SK-N-SH treated with all-trans-retinoic acid at 6 μM for 48 hours (cell line): ENCODE results near the gene DSC3.

ENCODE experiments used
- ATAC-seq: fragments of 200-7000 bp; cut with Tn5 transposase; 3 replicates; pipeline ENCODE4 v1.9.1; 2020; ENCODE audit warnings: mild to moderate bottlenecking, moderate library complexity
- ARNTL ChIP-seq: fragments of 450-650 bp; formaldehyde crosslinking; IDR thresholded peaks from 2 replicates; pipeline ENCODE4 v1.5.0; 2020; ENCODE audit warnings: low read depth, mild to moderate bottlenecking, moderate library complexity, borderline replicate concordance
- BACH2 ChIP-seq: fragments of 250-450 bp; sonication (Bioruptor Pico); IDR thresholded peaks from 2 replicates; pipeline ENCODE4 v1.9.0; 2021; ENCODE audit warnings: mild to moderate bottlenecking, borderline replicate concordance
- CREB5 ChIP-seq: fragments of 250-450 bp; sonication (Bioruptor Pico); IDR thresholded peaks from 2 replicates; pipeline ENCODE4 v1.5.1; 2020; ENCODE audit warnings: low read depth, mild to moderate bottlenecking, moderate library complexity
- CSDC2 ChIP-seq: fragments of 250-450 bp; sonication (Bioruptor Pico); IDR thresholded peaks from 2 replicates; pipeline ENCODE4 v1.5.0; 2020; ENCODE audit warnings: mild to moderate bottlenecking, moderate library complexity
- CSRNP3 ChIP-seq: fragments of 250-450 bp; sonication (Bioruptor Pico); IDR thresholded peaks from 2 replicates; pipeline ENCODE4 v1.5.1; 2021; ENCODE audit warnings: mild to moderate bottlenecking, moderate library complexity
- ESRRG ChIP-seq: fragments of 250-450 bp; sonication (Bioruptor Pico); IDR thresholded peaks from 2 replicates; pipeline ENCODE4 v1.6.1; 2021; ENCODE audit warnings: mild to moderate bottlenecking
- GLIS3 ChIP-seq: fragments of 250-450 bp; sonication (Bioruptor Pico); IDR thresholded peaks from 2 replicates; pipeline ENCODE4 v1.5.0; 2020; ENCODE audit warnings: mild to moderate bottlenecking, moderate library complexity
- ISL1 ChIP-seq: fragments of 250-450 bp; sonication (Bioruptor Pico); IDR thresholded peaks from 2 replicates; pipeline ENCODE4 v2.1.2; 2022; ENCODE audit warnings: mild to moderate bottlenecking, moderate library complexity
- OSR1 ChIP-seq: fragments of 250-450 bp; sonication (Bioruptor Pico); IDR thresholded peaks from 2 replicates; pipeline ENCODE4 v1.8.0; 2022; ENCODE audit warnings: moderate library complexity, mild to moderate bottlenecking, inconsistent platforms
- PATZ1 ChIP-seq: fragments of 250-450 bp; sonication (Bioruptor Pico); IDR thresholded peaks from 2 replicates; pipeline ENCODE4 v1.8.0; 2020; ENCODE audit warnings: mild to moderate bottlenecking, moderate library complexity, borderline replicate concordance
- POU6F1 ChIP-seq: fragments of 250-450 bp; sonication (Bioruptor Pico); IDR thresholded peaks from 2 replicates; pipeline ENCODE4 v1.8.0; 2021; ENCODE audit warnings: low read depth, mild to moderate bottlenecking, moderate library complexity, borderline replicate concordance
- PPARA ChIP-seq: fragments of 250-450 bp; sonication (Bioruptor Pico); IDR thresholded peaks from 2 replicates; pipeline ENCODE4 v1.5.0; 2020; ENCODE audit warnings: mild to moderate bottlenecking, borderline replicate concordance
- RARB ChIP-seq: fragments of 250-450 bp; sonication (Bioruptor Pico); IDR thresholded peaks from 2 replicates; pipeline ENCODE4 v1.8.0; 2021; ENCODE audit warnings: mild to moderate bottlenecking, moderate library complexity
- SNAI2 ChIP-seq: fragments of 250-450 bp; sonication (Bioruptor Pico); IDR thresholded peaks from 2 replicates; pipeline ENCODE4 v1.5.0; 2020; ENCODE audit warnings: mild to moderate bottlenecking, moderate library complexity
- TCF4 ChIP-seq: fragments of 250-450 bp; sonication (Bioruptor Pico); IDR thresholded peaks from 2 replicates; pipeline ENCODE4 v1.8.0; 2021; ENCODE audit warnings: mild to moderate bottlenecking, moderate library complexity, borderline replicate concordance
- TOX ChIP-seq: fragments of 250-450 bp; sonication (Bioruptor Pico); IDR thresholded peaks from 2 replicates; pipeline ENCODE4 v1.8.0; 2021; ENCODE audit warnings: mild to moderate bottlenecking, moderate library complexity, borderline replicate concordance
- ZFP30 ChIP-seq: fragments of 450-650 bp; formaldehyde crosslinking; IDR thresholded peaks from 2 replicates; pipeline ENCODE4 v1.5.0; 2022; ENCODE audit warnings: mild to moderate bottlenecking, moderate library complexity
- ZNF565 ChIP-seq: fragments of 450-650 bp; formaldehyde crosslinking; conservative IDR thresholded peaks from 2 replicates; pipeline ENCODE4 v1.5.0; 2020; ENCODE audit warnings: low read depth, mild to moderate bottlenecking, moderate library complexity
- ZNF70 ChIP-seq: fragments of 450-650 bp; formaldehyde crosslinking; IDR thresholded peaks from 2 replicates; pipeline ENCODE4 v1.5.0; 2020; ENCODE audit warnings: mild to moderate bottlenecking, moderate library complexity
- ZNF8 ChIP-seq: fragments of 450-650 bp; formaldehyde crosslinking; IDR thresholded peaks from 2 replicates; pipeline ENCODE4 v1.5.0; 2020; ENCODE audit warnings: mild to moderate bottlenecking, moderate library complexity

Gene DSC3

GRCh38 chr18:31056296-31056695, 13.8 kb upstream of the DSC3 start (continued):
- no peak for TF ChIP-seq PATZ1 (CRISPR knock-in tag)
- no peak for TF ChIP-seq ESRRG (CRISPR knock-in tag)
- no peak for TF ChIP-seq CSDC2 (CRISPR knock-in tag)
- TF ChIP-seq POU6F1 (CRISPR knock-in tag) = no peak
- no peak for TF ChIP-seq OSR1
- no peak for TF ChIP-seq ZNF70 (CRISPR knock-in tag)
- no peak for TF ChIP-seq TOX (CRISPR knock-in tag)

- no peak for ATAC-seq
- no peak for TF ChIP-seq RARB (CRISPR knock-in tag)
- TF ChIP-seq ZNF8 (CRISPR knock-in tag) = no peak
- TF ChIP-seq SNAI2 (CRISPR knock-in tag) = no peak
- TF ChIP-seq ISL1 (CRISPR knock-in tag) = no peak
- no peak for TF ChIP-seq CREB5 (CRISPR knock-in tag)
- no peak for TF ChIP-seq POU6F1 (CRISPR knock-in tag)
- TF ChIP-seq CSRNP3 (CRISPR knock-in tag) = no peak
- TF ChIP-seq ZFP30 (CRISPR knock-in tag) = no peak
- no peak for TF ChIP-seq TCF4 (CRISPR knock-in tag)
- TF ChIP-seq PPARA (CRISPR knock-in tag) = no peak
- no peak for TF ChIP-seq TOX (CRISPR knock-in tag)
- no peak for TF ChIP-seq GLIS3
Observed at GRCh38 chr18:31050635-31051034, 8.1 kb upstream of the DSC3 start.

- no peak for TF ChIP-seq GLIS3
- no peak for TF ChIP-seq TOX (CRISPR knock-in tag)
- no peak for TF ChIP-seq CSDC2 (CRISPR knock-in tag)
- no peak for TF ChIP-seq SNAI2 (CRISPR knock-in tag)
- no peak for TF ChIP-seq PPARA (CRISPR knock-in tag)
- TF ChIP-seq ESRRG (CRISPR knock-in tag) = no peak
- TF ChIP-seq TCF4 (CRISPR knock-in tag) = no peak
- TF ChIP-seq POU6F1 (CRISPR knock-in tag) = no peak
- no peak for TF ChIP-seq ZNF70 (CRISPR knock-in tag)
- no peak for TF ChIP-seq BACH2
- TF ChIP-seq ZNF565 (CRISPR knock-in tag) = no peak
- TF ChIP-seq OSR1 = no peak
- TF ChIP-seq CREB5 (CRISPR knock-in tag) = no peak
- no peak for TF ChIP-seq ISL1 (CRISPR knock-in tag)
- no peak for TF ChIP-seq ZNF8 (CRISPR knock-in tag)
- no peak for TF ChIP-seq ARNTL (CRISPR knock-in tag)
- TF ChIP-seq CSRNP3 (CRISPR knock-in tag) = no peak
- TF ChIP-seq ZFP30 (CRISPR knock-in tag) = no peak
- no peak for TF ChIP-seq PATZ1 (CRISPR knock-in tag)
- no peak for TF ChIP-seq RARB (CRISPR knock-in tag)
- TF ChIP-seq, all 23 proteins: peak for 0
- no peak for ATAC-seq
Observed at GRCh38 chr18:31049189-31049588, 6.6 kb upstream of the DSC3 start.
